ENCODE data around the gene CDV3.

GRCh38 chr3:133588784-133589465, 15.4 kb downstream of the CDV3 start:
- TF ChIP-seq POLR2AphosphoS5 (IDR thresholded peaks at IDR 0.05) (no peak), CTCF (IDR thresholded peaks at IDR 0.05 in 8 of 11, conservative IDR thresholded peaks at IDR 0.05 in 3 of 11) (no peak), POLR2A (IDR thresholded peaks at IDR 0.05) (no peak)

Data from spleen (tissue), 7 donors.